ENCODE measurements around the gene SLX4IP. TPM values are rescaled to one million over a fixed set of nuclear protein-coding genes. Genes with fewer than 3 reads are reported as not detected.
"Not testable (repeated sequence)": the region's sequence is repeated elsewhere in the genome, so short reads cannot be mapped to it uniquely, and the experiment has no call there.

Gene SLX4IP
- total RNA-seq, 3 donors from 2014 or later: 3.8 to 4.7 (median 4.6) TPM

GRCh38 chr20:10412591-10413408 is 22.3 kb upstream of the SLX4IP start:
- H3K27me3 Mint-ChIP-seq (ENCODE audit: low read depth): no peaks in the 10 kb centered on the region
- H3K4me3 Mint-ChIP-seq: no peak overlapping the region
- ATAC-seq: no peak
- peaks cover 14% of the 10 kb centered on the region for H3K36me3 Mint-ChIP-seq (ENCODE audit: insufficient read depth)
- no peak for DNase-seq
- peaks cover 4% of the 10 kb centered on the region for H3K4me1 Mint-ChIP-seq (ENCODE audit: low read depth)
- no peaks in the 10 kb centered on the region for H3K9me3 Mint-ChIP-seq

DNA sequence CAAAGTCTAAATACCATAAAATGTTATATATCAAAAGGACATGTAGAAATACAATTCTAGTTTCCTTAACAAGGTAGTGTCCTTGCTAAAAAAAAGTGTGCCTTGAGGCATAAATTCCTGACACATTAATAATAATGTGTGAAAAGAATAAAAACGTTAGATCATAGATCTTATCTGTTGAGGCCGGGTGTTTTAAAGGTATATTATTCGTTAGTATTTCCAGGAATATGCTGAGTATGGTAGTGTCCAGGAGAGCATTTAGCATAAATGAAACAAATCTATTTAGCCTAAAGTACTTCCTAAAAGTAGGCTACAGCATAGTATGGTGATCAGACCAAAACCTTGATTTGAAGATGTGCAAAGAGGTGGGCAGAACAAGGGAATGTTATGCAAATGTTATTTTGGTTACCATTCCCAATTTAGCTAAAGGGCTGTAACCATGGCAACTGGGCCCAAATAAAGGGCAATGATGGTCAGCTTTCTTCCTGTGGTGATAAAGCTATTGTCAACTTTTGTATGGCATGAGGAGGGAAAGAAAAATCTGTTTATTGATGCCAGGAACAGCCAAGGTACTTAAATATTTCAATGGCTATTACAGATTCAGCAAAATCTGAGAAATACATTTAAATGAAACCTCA is 20.0 kb upstream of the SLX4IP start:
- H3K4me1 Mint-ChIP-seq (ENCODE audit: low read depth): peaks cover 5% of the 10 kb centered on the region
- H3K27me3 Mint-ChIP-seq (ENCODE audit: low read depth): no peaks in the 10 kb centered on the region
- H3K9me3 Mint-ChIP-seq: no peaks in the 10 kb centered on the region
- ATAC-seq (no peak), DNase-seq (no peak)
- no peak overlapping the region for H3K4me3 Mint-ChIP-seq
- peaks cover 15% of the 10 kb centered on the region for H3K36me3 Mint-ChIP-seq (ENCODE audit: insufficient read depth)

DNA sequence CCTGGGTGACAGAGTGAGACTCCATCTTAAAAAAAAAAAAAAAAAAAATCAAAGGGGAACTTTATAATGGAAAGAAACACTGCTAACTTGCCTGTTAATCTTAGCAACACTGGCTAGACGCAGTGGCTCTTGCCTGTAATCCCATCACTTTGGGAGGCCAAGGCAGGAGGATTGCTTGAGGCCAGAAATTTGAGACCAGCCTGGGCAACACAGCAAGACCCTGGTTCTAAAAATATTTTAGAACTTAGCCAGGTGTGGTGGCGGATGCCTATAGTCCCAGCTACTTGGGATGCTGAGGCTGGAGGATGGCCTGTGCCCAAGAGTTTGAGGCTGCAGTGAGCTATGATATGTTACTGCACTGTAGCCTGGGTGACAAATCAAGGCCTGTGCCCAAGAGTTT is 17.9 kb upstream of the SLX4IP start:
- not testable (repeated sequence) for ATAC-seq; H3K9me3 Mint-ChIP-seq; H3K27me3 Mint-ChIP-seq (ENCODE audit: low read depth); H3K4me1 Mint-ChIP-seq (ENCODE audit: low read depth); DNase-seq; H3K4me3 Mint-ChIP-seq
- peaks cover 13% of the 10 kb centered on the region for H3K36me3 Mint-ChIP-seq (ENCODE audit: insufficient read depth)

GRCh38 chr20:10419550-10420133 is 15.5 kb upstream of the SLX4IP start:
- no peaks in the 10 kb centered on the region for H3K9me3 Mint-ChIP-seq
- H3K4me3 Mint-ChIP-seq: no peak overlapping the region
- DNase-seq (no peak), ATAC-seq (no peak)
- H3K36me3 Mint-ChIP-seq (ENCODE audit: insufficient read depth): peaks cover 13% of the 10 kb centered on the region
- peaks cover 10% of the 10 kb centered on the region for H3K4me1 Mint-ChIP-seq (ENCODE audit: low read depth)
- H3K27me3 Mint-ChIP-seq (ENCODE audit: low read depth): no peaks in the 10 kb centered on the region

GRCh38 chr20:10423735-10424134 is 11.4 kb upstream of the SLX4IP start:
- ATAC-seq (no peak), DNase-seq (no peak)
- Mint-ChIP-seq H3K36me3 (ENCODE audit: insufficient read depth) (peaks cover 7% of the 10 kb centered on the region), H3K9me3 (no peaks in the 10 kb centered on the region), H3K4me1 (ENCODE audit: low read depth) (peaks cover 15% of the 10 kb centered on the region), H3K4me3 (no peak overlapping the region), H3K27me3 (ENCODE audit: low read depth) (no peaks in the 10 kb centered on the region)

DNA sequence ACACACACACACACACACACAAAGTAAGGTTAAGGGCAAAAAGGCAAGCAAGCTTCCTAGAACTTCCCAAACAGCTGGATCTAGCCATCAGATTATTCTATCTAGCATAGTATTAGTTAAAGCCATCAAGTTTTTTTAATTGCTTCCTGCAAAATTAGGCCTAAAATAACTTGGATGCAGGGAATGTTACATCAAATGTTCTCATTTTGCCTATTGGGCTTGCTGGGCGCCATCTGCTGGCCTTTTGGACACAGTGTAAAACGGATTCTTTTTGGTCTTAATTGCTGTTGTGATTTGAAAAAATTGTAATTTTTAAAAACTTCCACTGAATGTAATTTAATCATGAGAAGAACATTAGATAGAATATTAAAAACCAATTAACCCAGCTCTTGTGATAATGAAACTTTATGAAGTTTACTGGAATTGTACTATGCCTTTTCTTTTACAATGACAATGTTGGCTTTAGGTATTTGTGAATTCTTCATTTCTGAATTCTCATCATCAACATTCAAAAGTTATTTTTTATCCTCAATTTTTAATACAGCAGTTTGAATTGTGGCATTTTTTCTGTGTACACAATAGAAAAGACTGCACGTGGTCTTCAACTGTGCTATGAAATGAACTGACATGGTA is 7.9 kb upstream of the SLX4IP start:
- H3K9me3 Mint-ChIP-seq: no peaks in the 10 kb centered on the region
- no peaks in the 10 kb centered on the region for H3K27me3 Mint-ChIP-seq (ENCODE audit: low read depth)
- ATAC-seq (no peak), DNase-seq (peak; percentile 36)
- H3K36me3 Mint-ChIP-seq (ENCODE audit: insufficient read depth): peaks cover 9% of the 10 kb centered on the region
- H3K4me1 Mint-ChIP-seq (ENCODE audit: low read depth): peaks cover 41% of the 10 kb centered on the region
- no peak overlapping the region for H3K4me3 Mint-ChIP-seq

GRCh38 chr20:10428008-10428407 is 7.1 kb upstream of the SLX4IP start:
- no peaks in the 10 kb centered on the region for H3K27me3 Mint-ChIP-seq (ENCODE audit: low read depth)
- DNase-seq: no peak
- no peak overlapping the region for H3K4me3 Mint-ChIP-seq
- H3K4me1 Mint-ChIP-seq (ENCODE audit: low read depth): peaks cover 44% of the 10 kb centered on the region
- peaks cover 9% of the 10 kb centered on the region for H3K36me3 Mint-ChIP-seq (ENCODE audit: insufficient read depth)
- H3K9me3 Mint-ChIP-seq: no peaks in the 10 kb centered on the region
- ATAC-seq: no peak

- Mint-ChIP-seq H3K36me3 (ENCODE audit: insufficient read depth) (peaks cover 6% of the 10 kb centered on the region), H3K4me3 (no peak overlapping the region), H3K27me3 (ENCODE audit: low read depth) (no peaks in the 10 kb centered on the region), H3K4me1 (ENCODE audit: low read depth) (peaks cover 47% of the 10 kb centered on the region), H3K9me3 (no peaks in the 10 kb centered on the region)
- DNase-seq (no peak), ATAC-seq (no peak)
These were observed 5.6 kb upstream of the SLX4IP start for GRCh38 chr20:10429443-10429981.

DNA sequence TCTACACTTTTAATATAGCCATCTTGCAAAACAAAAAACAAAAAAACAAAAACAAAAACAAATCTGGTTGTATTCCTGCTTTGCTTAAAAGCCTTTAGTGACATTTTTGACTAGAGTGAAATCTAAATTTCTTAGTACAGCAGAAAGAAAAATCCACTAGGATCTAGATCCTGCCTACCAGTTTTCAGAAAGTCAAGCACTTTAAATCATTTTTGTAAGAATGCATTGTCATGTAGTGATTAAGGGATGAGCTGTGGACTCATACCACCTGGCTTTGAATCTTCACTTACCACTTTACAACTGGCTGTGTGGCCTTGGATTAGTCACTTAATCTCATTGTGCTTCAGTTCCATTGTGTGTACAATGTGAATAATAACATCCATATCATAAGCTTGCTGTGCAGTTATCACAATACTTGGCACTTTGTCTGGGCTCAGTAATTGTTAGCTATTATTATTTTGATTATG is 5.1 kb upstream of the SLX4IP start:
- Mint-ChIP-seq H3K9me3 (no peaks in the 10 kb centered on the region), H3K27me3 (ENCODE audit: low read depth) (no peaks in the 10 kb centered on the region), H3K4me3 (no peak overlapping the region), H3K36me3 (ENCODE audit: insufficient read depth) (peaks cover 6% of the 10 kb centered on the region), H3K4me1 (ENCODE audit: low read depth) (peaks cover 47% of the 10 kb centered on the region)
- ATAC-seq (no peak), DNase-seq (no peak)

DNA sequence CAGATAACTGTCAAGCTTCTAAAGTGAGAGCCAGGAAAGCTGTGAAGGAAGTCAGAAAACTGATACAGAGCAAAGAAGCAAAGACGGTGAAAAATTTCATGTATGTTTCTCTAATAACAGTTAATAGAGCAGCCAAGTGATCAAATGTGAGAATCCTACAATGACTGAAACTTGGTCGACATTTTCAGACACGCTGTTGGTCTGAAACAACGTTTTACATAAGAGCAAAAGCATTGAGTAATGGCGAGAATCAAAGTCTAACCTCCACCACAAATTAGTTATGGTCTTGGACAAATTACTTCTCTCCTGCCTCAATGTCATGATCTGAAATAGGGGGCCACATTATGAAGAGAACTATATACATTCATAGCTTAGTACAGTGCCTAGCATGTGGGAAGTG is 4.4 kb upstream of the SLX4IP start:
- peaks cover 6% of the 10 kb centered on the region for H3K36me3 Mint-ChIP-seq (ENCODE audit: insufficient read depth)
- peaks cover 52% of the 10 kb centered on the region for H3K4me1 Mint-ChIP-seq (ENCODE audit: low read depth)
- no peak overlapping the region for H3K4me3 Mint-ChIP-seq
- no peaks in the 10 kb centered on the region for H3K27me3 Mint-ChIP-seq (ENCODE audit: low read depth)
- no peak for ATAC-seq
- H3K9me3 Mint-ChIP-seq: no peaks in the 10 kb centered on the region
- DNase-seq: no peak

GRCh38 chr20:10432079-10432478 is 3.0 kb upstream of the SLX4IP start:
- Mint-ChIP-seq H3K4me1 (ENCODE audit: low read depth) (peaks cover 58% of the 10 kb centered on the region), H3K27me3 (ENCODE audit: low read depth) (no peaks in the 10 kb centered on the region)
- no peak for ATAC-seq

GRCh38 chr20:10433014-10433622 is 2.0 kb upstream of the SLX4IP start:
- ATAC-seq (no peak), DNase-seq (no peak)
- Mint-ChIP-seq H3K36me3 (ENCODE audit: insufficient read depth) (peaks cover 4% of the 10 kb centered on the region), H3K4me1 (ENCODE audit: low read depth) (peaks cover 55% of the 10 kb centered on the region), H3K9me3 (no peaks in the 10 kb centered on the region), H3K27me3 (ENCODE audit: low read depth) (no peaks in the 10 kb centered on the region), H3K4me3 (peak overlapping the region; percentile 96)

More at GRCh38 chr20:10432079-10432478, 3.0 kb upstream of the SLX4IP start:
- no peak for DNase-seq
- peak overlapping the region; percentile 53 for H3K4me3 Mint-ChIP-seq
- H3K9me3 Mint-ChIP-seq: no peaks in the 10 kb centered on the region
- peaks cover 4% of the 10 kb centered on the region for H3K36me3 Mint-ChIP-seq (ENCODE audit: insufficient read depth)

GRCh38 chr20:10433623-10434466 is 1.3 kb upstream of the SLX4IP start, which contains the start of gene MKKS:
Gene MKKS, minus strand, starts transcription at chr20:10434222. Its CDS starts 20,708 bp downstream, at chr20:10413514.
- H3K4me1 Mint-ChIP-seq (ENCODE audit: low read depth): peaks cover 56% of the 10 kb centered on the region
- peaks cover 3% of the 10 kb centered on the region for H3K36me3 Mint-ChIP-seq (ENCODE audit: insufficient read depth)
- DNase-seq (peak; percentile 81), ATAC-seq (peak; percentile 77 to 79)
- H3K27me3 Mint-ChIP-seq (ENCODE audit: low read depth): no peaks in the 10 kb centered on the region
- H3K4me3 Mint-ChIP-seq: peak within 1 kb of the TSS; percentile 96
- H3K9me3 Mint-ChIP-seq: no peaks in the 10 kb centered on the region

Data from activated T-cell treated with anti-CD3 and anti-CD28 coated beads, Interleukin-2, amount 50 U/mL, for 4 hours (primary cell).